Measurements from ENCODE around the gene PRR20G.
"Not testable (repeated sequence)": the region's sequence is repeated elsewhere in the genome, so short reads cannot be mapped to it uniquely, and the experiment has no call there.

PRR20G gene

GRCh38 chr3:127296959-127297358 is 9.1 kb upstream of the PRR20G start:
- no peak for DNase-seq

GRCh38 chr3:127296166-127296565 is 8.3 kb upstream of the PRR20G start:
- DNase-seq: no peak

- DNase-seq: not testable (repeated sequence)
Measured at GRCh38 chr3:127293650-127294049, 5.8 kb upstream of the PRR20G start.

- DNase-seq: no peak
Measured at GRCh38 chr3:127291611-127292010, 3.8 kb upstream of the PRR20G start.

DNA sequence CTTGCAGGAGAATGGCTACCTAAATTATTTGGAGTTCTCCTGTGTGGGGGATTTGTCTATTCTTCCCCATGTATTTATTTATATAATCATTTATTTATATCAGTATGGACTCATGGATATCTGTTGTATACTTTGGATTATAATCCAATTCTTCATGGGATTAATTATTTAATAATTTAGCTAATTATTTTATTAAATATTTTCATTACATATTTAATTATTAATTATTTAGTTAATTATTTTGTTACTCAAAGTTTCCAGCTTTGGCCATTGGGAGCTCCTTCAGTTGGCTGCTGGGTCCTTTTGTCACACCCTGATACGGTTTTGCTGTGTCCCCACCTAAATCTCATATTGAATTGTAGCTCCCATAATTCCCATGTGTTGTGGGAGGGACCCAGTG is 3.3 kb upstream of the PRR20G start:
- DNase-seq: no peak

- DNase-seq: no peak
Measured at GRCh38 chr3:127289706-127290575, 2.1 kb upstream of the PRR20G start.

GRCh38 chr3:127288921-127289705 is 1.3 kb upstream of the PRR20G start:
- no peak for DNase-seq

GRCh38 chr3:127288343-127288742 is 497 bp upstream of the PRR20G start:
- DNase-seq: no peak

- no peak for DNase-seq
Measured at GRCh38 chr3:127286571-127287140, 1.2 kb downstream of the PRR20G start.

DNA sequence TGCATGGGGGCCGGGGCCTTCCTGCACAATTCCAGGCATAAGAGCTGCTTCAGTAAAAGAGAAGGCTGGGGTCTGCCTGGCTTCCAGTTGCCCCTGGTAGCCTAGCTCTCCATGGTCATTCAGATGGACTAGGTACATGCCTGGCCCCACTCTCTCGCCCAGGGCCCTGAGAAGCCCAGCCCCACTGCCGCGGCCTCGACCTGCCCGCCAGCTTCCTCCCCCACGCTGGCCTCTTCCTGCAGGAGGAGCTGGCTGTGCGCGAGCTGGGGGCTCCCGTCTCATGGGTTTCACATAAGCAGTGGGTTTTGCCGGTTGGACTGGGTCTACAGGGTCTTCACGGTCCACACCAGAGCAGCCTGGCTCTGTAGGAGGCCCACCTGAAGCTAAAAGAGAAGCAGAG is 3.6 kb downstream of the PRR20G start:
- no peak for DNase-seq

GRCh38 chr3:127277561-127277960 is 10.3 kb downstream of the PRR20G start:
- DNase-seq: no peak

- no peak for DNase-seq
Measured at GRCh38 chr3:127276995-127277394, 10.9 kb downstream of the PRR20G start.

GRCh38 chr3:127276396-127276795 is 11.4 kb downstream of the PRR20G start:
- DNase-seq: no peak

DNA sequence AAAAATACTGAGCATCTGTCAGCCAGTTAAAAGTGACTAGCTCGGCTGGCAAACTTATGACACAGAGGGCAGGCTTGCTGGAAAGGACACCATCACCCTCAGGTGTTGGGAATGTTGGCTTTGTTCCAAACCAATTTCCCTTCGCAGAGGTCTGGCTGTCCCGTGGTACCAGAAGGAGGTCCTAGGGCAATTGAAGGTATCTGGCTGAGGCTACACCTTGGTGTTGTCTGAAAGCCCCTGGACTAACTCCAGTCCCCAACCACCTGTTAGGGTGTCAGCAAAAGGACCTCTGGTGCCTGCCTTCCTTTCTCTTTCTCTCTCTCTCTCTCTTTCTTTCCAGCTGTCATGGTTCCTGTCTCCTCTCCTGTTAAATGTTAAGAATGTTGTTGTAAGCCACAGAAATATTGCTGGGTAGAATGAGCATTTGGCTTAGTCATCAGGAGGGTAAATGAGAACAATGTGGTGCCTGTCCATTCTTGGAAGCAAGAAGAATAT is 12.5 kb downstream of the PRR20G start:
- DNase-seq: no peak

- DNase-seq: no peak
Measured at GRCh38 chr3:127274200-127274760, 13.6 kb downstream of the PRR20G start.

GRCh38 chr3:127273206-127273605 is 14.6 kb downstream of the PRR20G start:
- no peak for DNase-seq

DNA sequence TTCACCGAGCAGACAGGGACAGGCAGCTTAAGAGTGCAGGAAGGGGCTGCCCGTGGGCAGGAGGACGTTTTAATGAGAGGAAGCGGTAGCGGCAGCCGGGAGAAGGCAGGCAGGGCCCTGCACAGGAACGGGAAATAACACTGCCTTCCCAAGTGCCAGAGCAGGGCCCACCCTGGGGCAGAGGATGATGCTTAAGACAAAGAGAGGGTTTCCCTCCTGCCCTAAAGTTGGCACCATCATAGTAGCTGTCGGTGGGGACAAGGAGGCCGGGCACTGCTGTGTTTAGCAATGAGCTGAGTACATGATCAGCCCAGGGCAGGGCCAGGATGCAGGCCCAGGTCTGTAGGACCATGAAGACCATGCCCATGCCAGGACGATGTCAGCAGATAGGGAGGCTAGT is 21.7 kb downstream of the PRR20G start:
- no peak for DNase-seq

DNA sequence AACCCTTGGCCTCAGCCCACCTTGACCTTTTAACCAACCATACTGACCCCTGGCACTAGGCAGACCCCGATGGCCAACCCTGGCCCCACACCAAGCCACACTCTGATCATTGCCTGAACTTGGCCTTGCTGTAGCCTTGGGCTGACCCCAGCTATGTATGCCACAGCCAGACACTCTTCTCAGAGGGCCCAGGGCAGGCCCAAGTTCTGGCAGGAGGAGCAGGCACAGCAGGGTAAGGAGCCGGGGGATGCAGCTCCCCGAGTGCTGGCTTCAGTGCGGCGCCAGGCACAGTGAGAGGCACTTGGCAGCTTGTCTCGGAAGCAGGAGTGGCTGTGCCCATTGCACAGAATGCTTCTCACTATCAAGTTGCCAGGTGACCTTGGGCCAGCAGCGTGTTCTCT is 22.3 kb downstream of the PRR20G start:
- DNase-seq: no peak

DNA sequence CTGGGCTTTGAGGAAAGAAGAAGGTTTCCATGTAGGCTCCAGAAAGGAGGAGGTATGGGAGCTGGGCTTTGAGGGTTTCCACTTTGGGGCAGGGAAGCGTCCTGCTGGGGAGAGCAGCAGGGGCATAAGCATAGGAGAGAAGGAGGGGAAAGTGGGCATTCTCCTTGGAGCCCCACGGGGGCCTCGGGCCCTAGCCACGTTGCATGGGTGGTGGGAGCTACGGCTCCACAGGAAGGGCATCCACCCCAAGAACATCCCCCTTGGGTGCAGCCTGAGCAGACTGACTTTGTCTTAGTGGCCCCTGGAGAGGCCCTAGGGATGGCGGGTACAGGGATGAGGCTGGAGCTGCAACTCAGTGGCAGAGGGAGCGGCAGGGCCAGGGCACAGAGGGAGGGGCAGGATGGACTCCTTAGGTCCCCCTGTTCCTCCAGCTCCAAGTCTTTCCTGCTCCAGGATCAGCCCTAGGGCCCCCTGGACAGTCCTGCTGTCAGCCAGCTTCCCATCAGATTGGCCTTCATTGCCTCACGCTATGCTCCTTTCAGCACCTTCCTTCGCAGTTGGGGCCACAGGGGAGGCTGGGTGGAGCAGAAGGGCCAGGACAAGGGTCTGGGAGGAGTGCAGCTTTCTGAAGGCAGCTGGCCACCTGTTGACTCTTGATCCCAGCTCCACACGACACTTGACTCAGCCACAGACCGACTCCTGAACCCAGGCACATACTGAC is 22.9 kb downstream of the PRR20G start:
- DNase-seq: no peak

GRCh38 chr3:127264292-127264691 is 23.6 kb downstream of the PRR20G start:
- DNase-seq: no peak

DNA sequence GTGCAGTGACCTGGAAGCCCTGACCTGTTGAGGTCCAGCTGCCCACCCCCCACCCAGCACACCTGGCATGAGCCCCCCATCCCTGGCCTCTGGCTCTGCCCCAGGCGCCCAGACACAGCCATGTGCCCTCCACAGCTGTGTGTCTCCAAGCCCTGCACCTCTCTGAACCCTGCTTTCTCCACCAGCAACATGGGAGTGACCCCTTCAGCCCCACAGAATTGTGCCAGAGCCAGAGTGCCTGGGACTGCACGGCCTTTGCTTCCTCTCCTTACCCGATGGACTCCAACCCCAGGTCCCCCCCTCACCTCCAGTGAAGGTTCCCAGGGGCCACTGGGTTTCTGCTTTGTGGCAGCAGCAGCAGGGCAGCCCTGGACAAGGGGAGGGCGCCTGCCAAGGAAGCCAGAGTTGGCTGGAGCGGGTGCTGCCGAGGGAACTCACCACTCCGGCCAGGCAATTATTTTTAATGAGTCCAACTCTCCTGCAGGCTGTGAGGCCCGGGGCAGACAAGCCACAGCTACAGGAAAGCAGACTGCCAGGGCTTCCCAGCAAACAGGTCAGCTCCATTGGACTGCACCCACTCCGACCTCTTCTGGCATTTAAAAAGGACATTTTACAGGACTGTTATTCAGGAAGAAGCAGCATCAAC is 24.1 kb downstream of the PRR20G start:
- DNase-seq: no peak

GRCh38 chr3:127263037-127263436 is 24.8 kb downstream of the PRR20G start:
- no peak for DNase-seq

All from activated gamma-delta T cell treated with Interleukin-2 at 50 U/mL for 16 hours (primary cell).